Tibial artery (tissue), 4 donors: ENCODE results near the gene LCN2.

Source experiments
- DNase-seq, 2 donors: peaks; one replicate each; pipeline ENCODE4 v3.0.0-alpha.2; 2019
- H3K27ac ChIP-seq, 2 donors: fragments of 200-600 bp; sonication (generic) in 1 of 2; 1 replicate in 1 of 2; 2 replicates in 1 of 2; pipeline ENCODE4 v1.5.1; 2018 to 2019; ENCODE audit warnings: mild to moderate bottlenecking in 1 of 2
- H3K27me3 ChIP-seq, 2 donors: fragments of 200-600 bp; sonication (generic) in 1 of 2; one replicate each; pipeline versions ENCODE4 v1.5.1 to v1.6.0; 2016 to 2019
- H3K36me3 ChIP-seq, 3 donors: fragments of 200-600 bp; sonication (generic) in 2 of 3; one replicate each; pipeline ENCODE4 v1.5.1; 2016 to 2019; ENCODE audit warnings: mild to moderate bottlenecking in 2 of 3
- H3K4me1 ChIP-seq, 4 donors: fragments of 200-600 bp; sonication (generic) in 2 of 4; 1 replicate in 3 of 4; 2 replicates in 1 of 4; pipeline ENCODE4 v1.5.1; 2016 to 2019
- H3K4me3 ChIP-seq, 2 donors: fragments of 200-600 bp; sonication (generic) in 1 of 2; 1 replicate in 1 of 2; 2 replicates in 1 of 2; pipeline ENCODE4 v1.5.1; 2018 to 2019; ENCODE audit warnings: mild to moderate bottlenecking in 2 of 2
- H3K9me3 ChIP-seq, 3 donors: fragments of 200-600 bp; sonication (generic) in 1 of 3; one replicate each; pipeline ENCODE4 v1.5.1; 2016 to 2019
- CTCF ChIP-seq, 2 experiments: fragments of 200-600 bp in 1 of 2; fragments of 450-650 bp in 1 of 2; IDR thresholded peaks; one replicate each; pipeline ENCODE4 v1.5.1; 2017 to 2019; ENCODE audit warnings: antibody characterized with exemption in 2 of 2, mild to moderate bottlenecking in 1 of 2, moderate library complexity in 1 of 2
- intact Hi-C: fragments of 100-400 bp; cut with DNase I; formaldehyde crosslinking; loops from one replicate; pipeline ENCODE4 v1.15.0; 2023; ENCODE audit warnings: low total_unique reads

LCN2 gene

DNA sequence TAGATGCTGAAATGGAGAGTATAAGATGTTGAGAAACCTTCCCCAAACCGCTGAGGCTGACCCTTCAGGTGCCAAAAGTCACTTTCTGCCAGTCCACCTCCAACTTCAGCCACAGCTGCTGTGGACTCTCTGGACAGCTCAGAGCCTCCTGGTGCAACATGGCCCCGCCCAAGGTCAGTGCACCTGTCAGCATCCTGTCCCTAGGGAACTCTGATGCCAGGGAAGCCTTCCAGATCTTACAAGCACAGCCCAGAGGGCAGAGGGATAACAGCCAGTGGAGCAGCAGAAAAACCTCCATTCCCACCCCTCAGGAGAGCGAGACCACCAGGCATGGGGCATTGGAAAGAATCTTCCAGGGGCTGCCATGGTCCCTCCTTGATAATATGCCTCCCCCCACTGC is 11.3 kb upstream of the LCN2 start:
- H3K36me3 ChIP-seq = no peaks in the 10 kb centered on the region
- H3K27ac ChIP-seq = no peak overlapping the region
- H3K4me3 ChIP-seq = no peak overlapping the region
- intact Hi-C loops = no loop called here
- peaks cover 0 to 2% of the 10 kb centered on the region in 2 donors for H3K27me3 ChIP-seq
- no peak for DNase-seq
- peaks cover 0 to 5% (median 0%) of the 10 kb centered on the region in 4 donors for H3K4me1 ChIP-seq
- no peaks in the 10 kb centered on the region for H3K9me3 ChIP-seq
- TF ChIP-seq CTCF (IDR thresholded peaks at IDR 0.05) = no peak

DNA sequence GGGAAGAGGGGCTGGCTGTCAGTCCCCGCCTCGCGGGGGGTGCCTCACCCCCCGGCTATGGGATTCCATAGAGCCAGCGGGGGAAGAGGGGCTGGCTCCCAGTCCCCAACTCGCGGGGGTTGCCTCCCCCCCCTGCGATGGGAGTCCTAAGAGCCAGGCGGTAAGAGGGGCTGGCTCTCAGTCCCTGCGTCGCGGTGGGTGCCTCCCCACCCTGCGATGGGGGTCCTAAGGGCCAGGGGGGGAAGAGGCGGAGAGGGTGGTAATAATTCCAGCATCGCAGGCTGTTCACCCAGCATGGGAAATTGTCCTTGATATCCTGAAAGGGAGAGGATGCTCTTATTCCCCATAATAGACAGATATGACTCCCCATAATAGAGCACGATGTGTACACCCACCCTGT is 9.6 kb upstream of the LCN2 start:
- peaks cover 0 to 5% (median 0%) of the 10 kb centered on the region in 4 donors for H3K4me1 ChIP-seq
- no peak for DNase-seq
- peaks cover 0 to 2% of the 10 kb centered on the region in 2 donors for H3K27me3 ChIP-seq
- intact Hi-C loops = no loop called here
- no peak overlapping the region for H3K27ac ChIP-seq
- no peaks in the 10 kb centered on the region for H3K9me3 ChIP-seq
- no peak overlapping the region for H3K4me3 ChIP-seq
- H3K36me3 ChIP-seq = no peaks in the 10 kb centered on the region
- TF ChIP-seq CTCF (IDR thresholded peaks at IDR 0.05) = no peak

GRCh38 chr9:128141604-128142003 is 7.6 kb upstream of the LCN2 start:
- no peaks in the 10 kb centered on the region for H3K9me3 ChIP-seq
- H3K27ac ChIP-seq = no peak overlapping the region
- intact Hi-C loops = no loop called here
- TF ChIP-seq CTCF (IDR thresholded peaks at IDR 0.05) = no peak
- H3K4me3 ChIP-seq = no peak overlapping the region
- no peak for DNase-seq
- no peaks in the 10 kb centered on the region for H3K36me3 ChIP-seq
- H3K27me3 ChIP-seq = peaks cover 0 to 2% of the 10 kb centered on the region in 2 donors
- H3K4me1 ChIP-seq = no peaks in the 10 kb centered on the region

- no peak overlapping the region for H3K27ac ChIP-seq
- peaks cover 0 to 2% of the 10 kb centered on the region in 2 donors for H3K27me3 ChIP-seq
- intact Hi-C loops = no loop called here
- H3K9me3 ChIP-seq = no peaks in the 10 kb centered on the region
- DNase-seq = no peak
- no peak overlapping the region for H3K4me3 ChIP-seq
- no peaks in the 10 kb centered on the region for H3K36me3 ChIP-seq
- TF ChIP-seq CTCF (IDR thresholded peaks at IDR 0.05) = no peak
- no peaks in the 10 kb centered on the region for H3K4me1 ChIP-seq
These were observed 7.2 kb upstream of the LCN2 start for GRCh38 chr9:128142061-128142460.

DNA sequence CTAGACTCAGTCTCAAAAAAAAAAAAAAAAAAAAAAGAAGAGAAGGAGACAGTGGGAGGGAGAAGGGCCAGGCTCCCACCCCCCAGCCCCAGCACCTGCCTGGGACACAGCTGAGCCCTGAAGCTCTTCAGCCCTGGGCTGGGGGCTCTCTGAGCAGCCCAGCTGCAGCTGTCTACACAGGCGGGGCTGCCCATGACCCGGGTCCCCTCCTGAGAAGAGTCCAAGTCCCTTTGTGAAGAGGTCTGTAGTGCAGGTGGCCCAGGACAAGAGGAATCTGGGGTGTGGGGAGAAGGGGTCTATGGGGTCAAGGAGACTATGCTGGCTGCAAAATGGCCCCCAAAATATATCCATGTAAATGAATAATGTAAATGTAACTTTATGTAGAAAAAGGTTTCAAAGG is 6.7 kb upstream of the LCN2 start:
- no peak for DNase-seq
- Histone ChIP-seq H3K27ac (no peak overlapping the region), H3K4me1 (no peaks in the 10 kb centered on the region), H3K27me3 (peaks cover 0 to 2% of the 10 kb centered on the region in 2 donors), H3K36me3 (no peaks in the 10 kb centered on the region), H3K4me3 (no peak overlapping the region), H3K9me3 (no peaks in the 10 kb centered on the region)
- intact Hi-C loops = no loop called here
- TF ChIP-seq CTCF (IDR thresholded peaks at IDR 0.05) = no peak
